Brain microvascular endothelial cell (primary cell): ENCODE results near the gene TANGO6.

Experiments used
- DNase-seq: peaks from one replicate; pipeline ENCODE4 v3.0.0-alpha.2; 2020
- H3K27ac ChIP-seq: fragments of 250-450 bp; sonication (Bioruptor Pico); 2 replicates; pipeline ENCODE4 v1.5.1; 2020; ENCODE audit warnings: mild to moderate bottlenecking, moderate library complexity
- H3K27me3 ChIP-seq: fragments of 250-450 bp; sonication (Bioruptor Pico); replicated peaks from 2 replicates; pipeline ENCODE4 v1.5.1; 2020; ENCODE audit warnings: mild to moderate bottlenecking
- H3K36me3 ChIP-seq: fragments of 250-450 bp; sonication (Bioruptor Pico); replicated peaks from 2 replicates; pipeline ENCODE4 v1.5.1; 2020; ENCODE audit warnings: mild to moderate bottlenecking
- H3K4me3 ChIP-seq: 2 replicates; pipeline ENCODE4 v1.5.1; 2011; ENCODE audit warnings: low read depth, mild to moderate bottlenecking, control low read depth, low read length, moderate library complexity
- CTCF ChIP-seq: IDR thresholded peaks from 2 replicates; pipeline ENCODE4 v1.5.1; 2011; ENCODE audit warnings: low read depth, mild to moderate bottlenecking, moderate library complexity, low read length, control low read depth, inconsistent platforms; ENCODE audit errors: missing control alignments
- in situ Hi-C: cut with HindIII; loops from 2 replicates; pipeline ENCODE4 v1.10.0; 2017; ENCODE audit warnings: low sequenced_read_pairs, low pct_ligation_motif_present

The TANGO6 gene

GRCh38 chr16:69003500-69003899, 160.2 kb downstream of the TANGO6 start:
- Histone ChIP-seq H3K4me3 (no peak overlapping the region), H3K27ac (no peak overlapping the region), H3K36me3 (no peaks in the 10 kb centered on the region), H3K27me3 (no peaks in the 10 kb centered on the region)
- DNase-seq = no peak
- in situ Hi-C loops = loop anchor here (25.0 kb wide), 1 partner anchor 109 kb away; the partner anchor contains the start of gene HAS3
- TF ChIP-seq CTCF = no peak

- no peaks in the 10 kb centered on the region for H3K36me3 ChIP-seq
- no peak for TF ChIP-seq CTCF
- H3K27me3 ChIP-seq = no peaks in the 10 kb centered on the region
- no peak for DNase-seq
- H3K4me3 ChIP-seq = no peak overlapping the region
- no peak overlapping the region for H3K27ac ChIP-seq
- in situ Hi-C loops = loop anchor here (25.0 kb wide), 1 partner anchor 107 kb away; the partner anchor contains the start of gene HAS3
These were observed 162.5 kb downstream of the TANGO6 start for GRCh38 chr16:69005641-69006355.

GRCh38 chr16:69012906-69013305, 169.6 kb downstream of the TANGO6 start:
- no peak for DNase-seq
- H3K27me3 ChIP-seq = no peaks in the 10 kb centered on the region
- in situ Hi-C loops = loop anchor here (25.0 kb wide), 1 partner anchor 99 kb away; the partner anchor contains the start of gene HAS3
- no peak overlapping the region for H3K4me3 ChIP-seq
- no peaks in the 10 kb centered on the region for H3K36me3 ChIP-seq
- H3K27ac ChIP-seq = no peak overlapping the region
- TF ChIP-seq CTCF = no peak

- Histone ChIP-seq H3K4me3 (no peak overlapping the region), H3K27me3 (no peaks in the 10 kb centered on the region), H3K36me3 (no peaks in the 10 kb centered on the region), H3K27ac (no peak overlapping the region)
- TF ChIP-seq CTCF = no peak
- in situ Hi-C loops = loop anchor here (25.0 kb wide), 1 partner anchor 98 kb away; the partner anchor contains the start of gene HAS3
- DNase-seq = no peak
These were observed 170.7 kb downstream of the TANGO6 start for GRCh38 chr16:69013991-69014390.

GRCh38 chr16:69014811-69015210, 171.5 kb downstream of the TANGO6 start:
- TF ChIP-seq CTCF = no peak
- Histone ChIP-seq H3K36me3 (no peaks in the 10 kb centered on the region), H3K4me3 (no peak overlapping the region), H3K27me3 (no peaks in the 10 kb centered on the region), H3K27ac (no peak overlapping the region)
- DNase-seq = no peak
- in situ Hi-C loops = loop anchor here (25.0 kb wide), 1 partner anchor 97 kb away; the partner anchor contains the start of gene HAS3
